GM12878 (cell line): Measurements from ENCODE around the gene TECR. TPM values are rescaled to one million over a fixed set of nuclear protein-coding genes. Genes with fewer than 3 reads are reported as not detected.

Experiments used
- ATF7 ChIP-seq: fragments of 450-650 bp; IDR thresholded peaks from 2 replicates; pipeline ENCODE4 v1.6.1; 2016; ENCODE audit warnings: low read depth, mild to moderate bottlenecking
- BMI1 ChIP-seq: fragments of 450-650 bp; IDR thresholded peaks from 2 replicates; pipeline ENCODE4 v1.6.1; 2016; ENCODE audit warnings: mild to moderate bottlenecking, moderate library complexity, borderline replicate concordance
- CREB1 ChIP-seq: IDR thresholded peaks from 2 replicates; pipeline ENCODE4 v1.6.1; 2012; ENCODE audit warnings: low read depth, mild to moderate bottlenecking, inconsistent platforms
- CUX1 ChIP-seq: IDR thresholded peaks from 2 replicates; pipeline ENCODE4 v1.6.1; 2012; ENCODE audit warnings: improper control_type of control experiment, low read depth, low read length; ENCODE audit not compliant: insufficient replicate concordance
- DPF2 ChIP-seq: fragments of 450-650 bp; IDR thresholded peaks from 2 replicates; pipeline ENCODE4 v1.6.1; 2017; ENCODE audit warnings: mild to moderate bottlenecking
- EED ChIP-seq: sonication (generic); IDR thresholded peaks from 2 replicates; pipeline ENCODE4 v1.6.1; 2016; ENCODE audit warnings: antibody characterized with exemption, low read depth
- EGR1 ChIP-seq, 2 experiments: IDR thresholded peaks; 1 replicate in 1 of 2; 2 replicates in 1 of 2; pipeline ENCODE4 v1.6.1; 2011 to 2012; ENCODE audit warnings: low read depth in 2 of 2, low read length in 2 of 2, borderline replicate concordance in 1 of 2, mild to moderate bottlenecking in 1 of 2, moderate library complexity in 1 of 2
- ESRRA ChIP-seq: IDR thresholded peaks from 2 replicates; pipeline ENCODE4 v1.6.1; 2012; ENCODE audit warnings: mild to moderate bottlenecking, low read length, improper control_type of control experiment
- GABPA ChIP-seq: IDR thresholded peaks from 2 replicates; pipeline ENCODE4 v1.6.1; 2014; ENCODE audit warnings: antibody characterized with exemption, low read depth, mild to moderate bottlenecking, inconsistent platforms
- HDAC2 ChIP-seq: fragments of 200-600 bp; sonication (generic); IDR thresholded peaks from 2 replicates; pipeline ENCODE4 v1.6.1; 2017
- HDGF ChIP-seq: fragments of 450-650 bp; IDR thresholded peaks from 2 replicates; pipeline ENCODE4 v1.6.1; 2016; ENCODE audit warnings: antibody characterized with exemption
- HSF1 ChIP-seq: fragments of 150-350 bp; IDR thresholded peaks from 2 replicates; pipeline ENCODE4 v1.6.1; 2014; ENCODE audit warnings: mild to moderate bottlenecking, low read depth, low read length
- MYC ChIP-seq: IDR thresholded peaks from 2 replicates; pipeline ENCODE4 v1.6.1; 2011; ENCODE audit warnings: mild to moderate bottlenecking, low read length, moderate library complexity, inconsistent platforms; ENCODE audit not compliant: insufficient read depth, insufficient replicate concordance, insufficient read length, severe bottlenecking
- NFXL1 ChIP-seq: fragments of 450-650 bp; IDR thresholded peaks from 2 replicates; pipeline ENCODE4 v1.6.1; 2017; ENCODE audit warnings: antibody characterized with exemption, mild to moderate bottlenecking, borderline replicate concordance
- NR2C1 ChIP-seq: fragments of 450-650 bp; IDR thresholded peaks from 2 replicates; pipeline ENCODE4 v1.6.1; 2017; ENCODE audit warnings: antibody characterized with exemption, mild to moderate bottlenecking, moderate library complexity
- NR2C2 ChIP-seq: IDR thresholded peaks from 2 replicates; pipeline ENCODE4 v1.6.1; 2011; ENCODE audit warnings: borderline replicate concordance, low read depth; ENCODE audit not compliant: control insufficient read depth, insufficient read length
- NR2F1 ChIP-seq: fragments of 450-650 bp; conservative IDR thresholded peaks from 2 replicates; pipeline ENCODE4 v1.6.1; 2017; ENCODE audit warnings: mild to moderate bottlenecking
- PAX5 ChIP-seq: IDR thresholded peaks from 2 replicates; pipeline ENCODE4 v1.6.1; 2011; ENCODE audit warnings: low read depth, low read length, borderline replicate concordance
- PAX8 ChIP-seq: fragments of 450-650 bp; IDR thresholded peaks from 2 replicates; pipeline ENCODE4 v1.6.1; 2017; ENCODE audit warnings: mild to moderate bottlenecking, moderate library complexity
- POLR2A ChIP-seq: IDR thresholded peaks from 2 replicates; pipeline ENCODE4 v1.6.1; 2011; ENCODE audit warnings: low read depth, mild to moderate bottlenecking, low read length
- RELA ChIP-seq: fragments of 450-650 bp; IDR thresholded peaks from 2 replicates; pipeline ENCODE4 v1.8.0; 2014; ENCODE audit warnings: borderline replicate concordance; ENCODE audit not compliant: partially characterized antibody
- RFX5 ChIP-seq: IDR thresholded peaks from 2 replicates; pipeline ENCODE4 v1.6.1; 2011; ENCODE audit warnings: low read depth, low read length, improper control_type of control experiment
- TAF1 ChIP-seq: IDR thresholded peaks from 2 replicates; pipeline ENCODE4 v1.6.1; 2011; ENCODE audit warnings: mild to moderate bottlenecking, low read depth, low read length, borderline replicate concordance
- ZNF384 ChIP-seq: IDR thresholded peaks from 2 replicates; pipeline ENCODE4 v1.6.1; 2012; ENCODE audit warnings: low read depth, mild to moderate bottlenecking, low read length, improper control_type of control experiment, borderline replicate concordance
- ZSCAN29 ChIP-seq: fragments of 450-650 bp; IDR thresholded peaks from 2 replicates; pipeline ENCODE4 v1.6.1; 2017; ENCODE audit warnings: mild to moderate bottlenecking, moderate library complexity
- polyA plus RNA-seq, 11 experiments: library from polyadenylated mRNA; depleted of rRNA in 4 of 11; unstranded in 6 of 11; stranded (reverse) in 5 of 11; fragments of >200 nt; fragmentation: Nextera tagmentation in 4 of 11; fragmentation: Illumina TruSeq in 1 of 11; extraction: Ambion mirVana in 4 of 11; extraction: Trizol in 1 of 11; gene quantifications; 1 replicate in 1 of 11; 2 replicates in 10 of 11; pipeline versions ENCODE4 v1.2.1 to v1.2.3, GENCODE V29; 2011 to 2016; ENCODE audit warnings: inconsistent platforms in 2 of 11, missing spikeins in 2 of 11, low read depth in 1 of 11
- total RNA-seq, 4 experiments: library from RNA; depleted of rRNA in 3 of 4; stranded (reverse); fragments of >200 nt in 3 of 4; fragmentation: Illumina TruSeq in 1 of 4; extraction: Trizol in 1 of 4; gene quantifications; 2 replicates each; pipeline versions ENCODE4 v1.2.1 to v1.2.3, GENCODE V29; 2013 to 2021
- TF ChIP-seq, protein P1 (sequence below): fragments of 450-650 bp; IDR thresholded peaks from 2 replicates; pipeline ENCODE4 v1.6.1; 2017; ENCODE audit warnings: mild to moderate bottlenecking, low read depth, inconsistent platforms; ENCODE audit not compliant: poor library complexity, severe bottlenecking

Gene TECR
- total and polyA plus RNA-seq, 10 of the 15 experiments (the other 5 are each of a cell fraction or from before 2014, with no cell fraction given): 9.6 to 157 (median 64.2) TPM

GRCh38 chr19:14614099-14614412, 84.7 kb downstream of the TECR start (continued):
- TF ChIP-seq PAX5 (peak; percentile 67; the same call in 1 of the 2 replicates), BMI1 (no peak; the same call in 1 of the 2 replicates), TAF1 (no peak), CREB1 (peak; percentile 46; the same call in 1 of the 2 replicates), CUX1 (no peak), GABPA (no peak), ZSCAN29 (no peak), ATF7 (peak; percentile 54; the same call in 1 of the 2 replicates), ZNF384 (no peak), NFXL1 (no peak), RFX5 (no peak), RELA (peak; percentile 60), EED (peak; percentile 75; the same call in 1 of the 2 replicates), POLR2A (peak; percentile 59; the same call in 1 of the 2 replicates), HSF1 (no peak), NR2C1 (no peak), EGR1 (IDR thresholded peaks at IDR 0.05; ENCODE audit: borderline replicate concordance in 1 of 2, low read depth in 2 of 2, low read length in 2 of 2) (peak in 1 of 2 experiments; percentile 71; a peak in 1 of 3 replicates), HDGF (no peak), ESRRA (no peak), NR2F1 (peak; percentile 85), DPF2 (peak; percentile 80; the same call in 1 of the 2 replicates), NR2C2 (no peak), PAX8 (no peak), HDAC2 (no peak), MYC (no peak)
- TF ChIP-seq, protein P1, sequence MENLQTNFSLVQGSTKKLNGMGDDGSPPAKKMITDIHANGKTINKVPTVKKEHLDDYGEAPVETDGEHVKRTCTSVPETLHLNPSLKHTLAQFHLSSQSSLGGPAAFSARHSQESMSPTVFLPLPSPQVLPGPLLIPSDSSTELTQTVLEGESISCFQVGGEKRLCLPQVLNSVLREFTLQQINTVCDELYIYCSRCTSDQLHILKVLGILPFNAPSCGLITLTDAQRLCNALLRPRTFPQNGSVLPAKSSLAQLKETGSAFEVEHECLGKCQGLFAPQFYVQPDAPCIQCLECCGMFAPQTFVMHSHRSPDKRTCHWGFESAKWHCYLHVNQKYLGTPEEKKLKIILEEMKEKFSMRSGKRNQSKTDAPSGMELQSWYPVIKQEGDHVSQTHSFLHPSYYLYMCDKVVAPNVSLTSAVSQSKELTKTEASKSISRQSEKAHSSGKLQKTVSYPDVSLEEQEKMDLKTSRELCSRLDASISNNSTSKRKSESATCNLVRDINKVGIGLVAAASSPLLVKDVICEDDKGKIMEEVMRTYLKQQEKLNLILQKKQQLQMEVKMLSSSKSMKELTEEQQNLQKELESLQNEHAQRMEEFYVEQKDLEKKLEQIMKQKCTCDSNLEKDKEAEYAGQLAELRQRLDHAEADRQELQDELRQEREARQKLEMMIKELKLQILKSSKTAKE: peak; percentile 22
